Heart right ventricle (tissue), 16 donors: ENCODE measurements around the gene DYNLL2. TPM values are rescaled to one million over a fixed set of nuclear protein-coding genes. Genes with fewer than 3 reads are reported as not detected.
"Not testable (repeated sequence)": the region's sequence is repeated elsewhere in the genome, so short reads cannot be mapped to it uniquely, and the experiment has no call there.

Source experiments
- ATAC-seq, 8 donors: fragments of 200-7000 bp; cut with Tn5 transposase; one replicate each; pipeline ENCODE4 v1.9.1; 2020; ENCODE audit warnings: mild to moderate bottlenecking in 8 of 8, moderate library complexity in 8 of 8, moderate number of reproducible peaks in 1 of 8
- DNase-seq, 2 donors: peaks; one replicate each; pipeline ENCODE4 v3.0.0-alpha.2; 2020
- H3K27ac ChIP-seq, 10 donors: fragments of 200-600 bp; sonication (generic) in 2 of 10; one replicate each; pipeline versions ENCODE4 v1.5.0 to v1.8.0; 2020 to 2022; ENCODE audit warnings: mild to moderate bottlenecking in 3 of 10
- H3K27me3 ChIP-seq, 7 donors: fragments of 200-600 bp; one replicate each; pipeline ENCODE4 v1.8.0; 2021 to 2022; ENCODE audit warnings: mild to moderate bottlenecking in 2 of 7
- H3K36me3 ChIP-seq, 9 donors: fragments of 200-600 bp; sonication (generic) in 1 of 9; one replicate each; pipeline versions ENCODE4 v1.5.0 to v1.8.0; 2020 to 2022; ENCODE audit warnings: mild to moderate bottlenecking in 2 of 9
- H3K4me1 ChIP-seq, 9 donors: fragments of 200-600 bp; sonication (generic) in 1 of 9; one replicate each; pipeline versions ENCODE4 v1.5.0 to v1.8.0; 2020 to 2022; ENCODE audit warnings: mild to moderate bottlenecking in 4 of 9
- H3K4me3 ChIP-seq, 10 donors: fragments of 200-600 bp; sonication (generic) in 2 of 10; one replicate each; pipeline versions ENCODE4 v1.5.0 to v1.8.0; 2020 to 2022; ENCODE audit warnings: mild to moderate bottlenecking in 7 of 10, moderate library complexity in 2 of 10
- H3K9me3 ChIP-seq, 11 donors: fragments of 200-600 bp in 10 of 11; sonication (generic) in 2 of 11; one replicate each; pipeline versions ENCODE4 v1.5.0 to v1.8.0; 2013 to 2022; ENCODE audit warnings: mild to moderate bottlenecking in 2 of 11, control low read depth in 1 of 11, moderate library complexity in 1 of 11
- CTCF ChIP-seq, 9 donors: fragments of 200-600 bp; sonication (generic) in 2 of 9; IDR thresholded peaks; one replicate each; pipeline versions ENCODE4 v1.5.0 to v1.8.0; 2021 to 2022; ENCODE audit warnings: antibody characterized with exemption in 9 of 9, mild to moderate bottlenecking in 5 of 9, moderate library complexity in 1 of 9
- WGBS, 2 donors: extraction: QIAGEN DNeasy Blood & Tissue Kit; methylation state at CpG; one replicate each; pipeline ENCODE4 v1.1.7; 2013; ENCODE audit warnings: inconsistent platforms in 1 of 2; 5-methylcytosine and 5-hydroxymethylcytosine counted together
- intact Hi-C, 10 donors: fragments of 100-400 bp; cut with DNase I; formaldehyde crosslinking; loops; one replicate each; pipeline versions ENCODE4 v1.11.1 to v1.14.2; 2022
- polyA plus RNA-seq, 2 donors: library from polyadenylated mRNA; stranded (reverse); fragments of 200-250 nt; gene quantifications; one replicate each; pipeline ENCODE4 v1.2.3, GENCODE V29; 2013
- total RNA-seq, 10 donors: library from RNA; stranded (reverse); fragmentation: NEBNext Ultra II Directional in 3 of 10; extraction: Animal tissue kit (Norgen Biotek cat#: 25700) in 3 of 10; gene quantifications; one replicate each; pipeline versions ENCODE4 v1.2.1 to v1.2.4, GENCODE V29; 2021 to 2023
- donor health status: Arrhythmogenic right ventricular cardiomyopathy.
- donor health status: ischemic (EF 13 %, LVEDD 7.1; RV severe dilation, severe dysfunction).
- donor health status: healthy with polysubstance abuse.
- donor health status: DM: no; HTN: yes; CAD: no.
- donor health status: DM: no; HTN: no; CAD: no.
- donor health status: ischemic (EF 25% LVEDD 6.9; RV normal size, moderate dysfunction).
- donor health status: ischemic (EF 25% LVEDD 5.7; RV mildly dilated, moderate dysfunction).
- donor health status: healthy.
- donor health status: DM: yes; HTN: yes; CAD: no.
- donor health status: Ischemic cardiomyopathy.
- donor health status: ischemic (EF 35%, LVEDD 5.7; RV mildly dilated, moderate dysfunction).
- donor health status: nonischemic (EF 11% LVEDD 7.7; RV severe dilation, severe dysfunction).
- donor health status: DM: yes; HTN: yes; CAD: no.
- donor health status: PGD.
- donor health status: ischemic (EF 29% LVEDD 5.4; RV normal size, mild dysfunction).
- donor health status: nonischemic (EF 23%, LVEDD 6.1; RV moderate dilation, normal function).

The DYNLL2 gene
- total and polyA plus RNA-seq, 12 donors, result 45.3 to 105 (median 79.6) TPM

GRCh38 chr17:58141505-58141904 lies 58.3 kb downstream of the DYNLL2 start:
- Histone ChIP-seq H3K9me3 (peaks cover 0 to 31% (median 17%) of the 10 kb centered on the region in 11 donors), H3K36me3 (no peaks in the 10 kb centered on the region), H3K4me3 (no peak overlapping the region), H3K27ac (no peak overlapping the region), H3K27me3 (peaks cover 0 to 35% (median 9%) of the 10 kb centered on the region in 7 donors), H3K4me1 (no peaks in the 10 kb centered on the region)
- 49 to 79% methylated on average over 2 to 3 of the region's 5 CpGs for WGBS, 2 donors
- no peak for TF ChIP-seq CTCF (IDR thresholded peaks at IDR 0.05)
- ATAC-seq (no peak), DNase-seq (no peak)
- intact Hi-C loops, result no loop called here

GRCh38 chr17:58143335-58143734 lies 60.1 kb downstream of the DYNLL2 start:
- H3K36me3 ChIP-seq, intact Hi-C loops, ATAC-seq, H3K4me3 ChIP-seq, H3K4me1 ChIP-seq, H3K27ac ChIP-seq, DNase-seq: not testable (repeated sequence)
- WGBS, 2 donors, result 69 to 85% methylated on average over 4 of the region's 4 CpGs
- Histone ChIP-seq H3K27me3 (peaks cover 0 to 23% (median 3%) of the 10 kb centered on the region in 7 donors), H3K9me3 (peaks cover 0 to 40% (median 17%) of the 10 kb centered on the region in 11 donors)

- no peak for TF ChIP-seq CTCF (IDR thresholded peaks at IDR 0.05)
- Histone ChIP-seq H3K36me3 (no peaks in the 10 kb centered on the region), H3K4me3 (no peak overlapping the region), H3K4me1 (no peaks in the 10 kb centered on the region), H3K27ac (no peak overlapping the region), H3K27me3 (peaks cover 0 to 24% (median 5%) of the 10 kb centered on the region in 7 donors), H3K9me3 (peaks cover 0 to 40% (median 17%) of the 10 kb centered on the region in 11 donors)
- WGBS, 2 donors, result 84 to 89% methylated on average over 1 of the region's 1 CpG
- intact Hi-C loops, result no loop called here
- DNase-seq, result no peak
- ATAC-seq, result no peak
Measured at GRCh38 chr17:58144801-58145200, 61.6 kb downstream of the DYNLL2 start.

Other genes with a start within 250 kb of the DYNLL2 start
- gene MRPS23, start 233.4 kb upstream of the DYNLL2 start, total RNA-seq, result 100 to 1,000 TPM in 2 of 10 donors, 10 to 100 TPM in 8; 61.2 to 103 (median 75.5) TPM
- 100 to 1,000 TPM in 1 of 2 donors, 1 to 10 TPM in 1; 9.9 to 132 TPM for gene MRPS23, start 233.4 kb upstream of the DYNLL2 start, polyA plus RNA-seq
- 10 to 100 TPM; 38.3 to 65.0 (median 47.2) TPM for gene CUEDC1, start 128.0 kb upstream of the DYNLL2 start, total RNA-seq
- gene CUEDC1, start 128.0 kb upstream of the DYNLL2 start, polyA plus RNA-seq, result 10 to 100 TPM; 26.9 to 33.1 TPM
- gene VEZF1, start 95.2 kb upstream of the DYNLL2 start, total RNA-seq, result 10 to 100 TPM; 56.2 to 81.2 (median 61.5) TPM
- 10 to 100 TPM; 17.5 to 21.7 TPM for gene VEZF1, start 95.2 kb upstream of the DYNLL2 start, polyA plus RNA-seq
- gene SRSF1, start 76.2 kb upstream of the DYNLL2 start, total RNA-seq, result 100 to 1,000 TPM in 3 of 10 donors, 10 to 100 TPM in 7; 79.8 to 130 (median 94.7) TPM
- gene SRSF1, start 76.2 kb upstream of the DYNLL2 start, polyA plus RNA-seq, result 10 to 100 TPM; 70.3 to 76.3 TPM
- gene OR4D1, start 65.0 kb downstream of the DYNLL2 start, total RNA-seq, result under 1 TPM in 1 of 10 donors, not detected in 9; 0.07 TPM
- gene OR4D1, start 65.0 kb downstream of the DYNLL2 start, polyA plus RNA-seq, result not detected
- not detected for gene OR4D2, start 83.6 kb downstream of the DYNLL2 start, total RNA-seq
- gene OR4D2, start 83.6 kb downstream of the DYNLL2 start, polyA plus RNA-seq, result not detected
- gene EPX, start 109.3 kb downstream of the DYNLL2 start, total RNA-seq, result not detected
- gene EPX, start 109.3 kb downstream of the DYNLL2 start, polyA plus RNA-seq, result not detected
- 10 to 100 TPM in 4 of 10 donors, 1 to 10 TPM in 6; 5.3 to 12.9 (median 9.2) TPM for gene MKS1, start 135.8 kb downstream of the DYNLL2 start, total RNA-seq
- 10 to 100 TPM in 1 of 2 donors, 1 to 10 TPM in 1; 5.4 to 10.3 TPM for gene MKS1, start 135.8 kb downstream of the DYNLL2 start, polyA plus RNA-seq
- not detected for gene LPO, start 155.2 kb downstream of the DYNLL2 start, total RNA-seq
- gene LPO, start 155.2 kb downstream of the DYNLL2 start, polyA plus RNA-seq, result not detected
- 1 to 10 TPM in 1 of 10 donors, under 1 TPM in 7, not detected in 2; 0.08 to 2.5 (median 0.25) TPM for gene MPO, start 197.5 kb downstream of the DYNLL2 start, total RNA-seq
- gene MPO, start 197.5 kb downstream of the DYNLL2 start, polyA plus RNA-seq, result under 1 TPM; 0.07 to 0.15 TPM
- 10 to 100 TPM in 8 of 10 donors, 1 to 10 TPM in 2; 6.0 to 18.7 (median 12.4) TPM for gene TSPOAP1, start 245.4 kb downstream of the DYNLL2 start, total RNA-seq
- 10 to 100 TPM in 1 of 2 donors, 1 to 10 TPM in 1; 1.6 to 35.6 TPM for gene TSPOAP1, start 245.4 kb downstream of the DYNLL2 start, polyA plus RNA-seq